ENCODE measurements around the gene LUZP1. TPM values are rescaled to one million over a fixed set of nuclear protein-coding genes. Genes with fewer than 3 reads are reported as not detected.

LUZP1 gene
- total and polyA plus RNA-seq, 10 of the 15 experiments (the other 5 are each of a cell fraction or from before 2014, with no cell fraction given), result 11.3 to 28.2 (median 17.3) TPM

DNA sequence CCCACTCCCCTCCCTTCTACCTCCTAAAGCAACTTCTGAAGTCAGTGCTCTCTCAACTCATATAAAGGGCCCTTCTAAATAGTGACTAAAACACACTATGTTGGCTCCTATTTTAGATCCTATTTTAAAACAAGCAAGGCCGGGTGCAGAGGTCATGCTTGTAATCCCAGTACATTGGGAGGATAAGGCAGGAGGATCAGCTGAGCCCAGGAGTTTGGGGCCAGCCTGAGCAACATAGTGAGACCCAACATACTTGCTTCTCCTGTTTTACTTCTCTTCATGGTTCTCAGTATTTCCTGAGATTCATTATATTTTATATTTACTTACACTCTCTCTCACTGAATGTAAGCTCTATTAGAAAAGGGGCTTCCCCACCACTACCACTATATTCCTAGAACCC lies 42.5 kb downstream of the LUZP1 start (continued):
- no peak for TF ChIP-seq SRF (IDR thresholded peaks at IDR 0.05; ENCODE audit: low read depth in 2 of 2, low read length in 2 of 2)

DNA sequence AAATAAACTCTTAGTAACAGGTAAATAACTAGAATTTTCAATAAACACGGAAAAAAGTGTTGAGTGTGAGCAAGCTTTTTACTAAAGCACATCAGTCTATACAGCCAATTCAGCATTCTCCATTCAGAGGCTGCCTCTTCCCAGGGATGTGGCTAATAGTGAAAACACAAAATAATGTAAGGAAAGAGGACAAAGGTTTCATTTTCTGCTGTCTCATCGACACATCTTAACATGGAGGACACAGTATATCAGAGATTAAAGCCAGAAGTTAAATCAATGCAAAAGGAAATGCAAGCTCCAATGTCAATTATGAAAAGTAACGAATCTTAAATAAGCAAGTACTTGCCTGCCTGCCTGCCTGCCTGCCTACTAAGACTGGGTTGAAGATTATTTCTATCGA lies 43.2 kb downstream of the LUZP1 start:
- FAIRE-seq (no peak), DNase-seq (ENCODE audit: low read depth, low spot score) (no peak), ATAC-seq (no peak)
- H3K4me1 ChIP-seq (ENCODE audit: control insufficient read depth, insufficient read depth, low read length), result peaks cover 18% of the 10 kb centered on the region
- no peaks in the 10 kb centered on the region for H3K9me3 ChIP-seq (replicated peaks; ENCODE audit: control insufficient read depth, insufficient read depth, low read length)
- 96% methylated on average over 4 of the region's 4 CpGs for WGBS (ENCODE audit: insufficient coverage, insufficient replicate concordance, low lambda C conversion rate, missing lambda C conversion rate)
- H3K36me3 ChIP-seq (ENCODE audit: control insufficient read depth in 2 of 2, insufficient read depth in 2 of 2, low read length in 1 of 2), result no peaks in the 10 kb centered on the region
- POLR2A ChIA-PET, result interaction anchor here (0.5 to 1.3 kb wide), 3 partner anchors 25 to 41 kb away, joined by 3 to 5 read pairs (median 3); no protein-coding TSS in a partner anchor
- CTCF ChIA-PET, result interaction anchor here (1.4 to 2.4 kb wide), 2 partner anchors 26 to 58 kb away, joined by 6 to 9 read pairs; no protein-coding TSS in a partner anchor
- no peak overlapping the region for H3K27ac ChIP-seq (ENCODE audit: control insufficient read depth, insufficient read depth)
- H3K79me2 ChIP-seq (ENCODE audit: control insufficient read depth, insufficient read depth, low read length), result peaks cover 10% of the 10 kb centered on the region
- no peak overlapping the region for H3K9ac ChIP-seq (ENCODE audit: control insufficient read depth, insufficient read depth, low read length)
- in situ Hi-C loops (cut with MboI), result no loop called here
- intact Hi-C loops (cut with micrococcal nuclease; ENCODE audit: unreplicated experiment), result no loop called here
- H4K20me1 ChIP-seq (ENCODE audit: control insufficient read depth, insufficient read depth), result no peaks in the 10 kb centered on the region
- no peak overlapping the region for H3K4me3 ChIP-seq
- SMC1A ChIA-PET (ENCODE audit: uncharacterized antibody, unreplicated experiment), result interaction anchor here (1.4 to 17.6 kb wide), 4 partner anchors 10 to 49 kb away, joined by 3 to 188 read pairs (median 5); no protein-coding TSS in a partner anchor
- no peaks in the 10 kb centered on the region for H3K27me3 ChIP-seq (replicated peaks in 1 of 2; ENCODE audit: control insufficient read depth in 2 of 2, insufficient read depth in 2 of 2, low read length in 1 of 2)
- no peak overlapping the region for H2AFZ ChIP-seq (ENCODE audit: control insufficient read depth, low read depth, low read length)
- no peak overlapping the region for H3K4me2 ChIP-seq (ENCODE audit: control insufficient read depth, insufficient read depth)
- no TSS peak for BruUV-seq (replicated peaks)
- RAD21 ChIA-PET (ENCODE audit: unreplicated experiment), result interaction anchor here (1.1 kb wide), 1 partner anchor 26 kb away, joined by 4 read pairs; no protein-coding TSS in a partner anchor
- TF ChIP-seq CBX3 (IDR thresholded peaks at IDR 0.05; ENCODE audit: borderline replicate concordance, low read depth), result no peak
- no peak for TF ChIP-seq NR2C1 (IDR thresholded peaks at IDR 0.05)
- TF ChIP-seq, protein P1, sequence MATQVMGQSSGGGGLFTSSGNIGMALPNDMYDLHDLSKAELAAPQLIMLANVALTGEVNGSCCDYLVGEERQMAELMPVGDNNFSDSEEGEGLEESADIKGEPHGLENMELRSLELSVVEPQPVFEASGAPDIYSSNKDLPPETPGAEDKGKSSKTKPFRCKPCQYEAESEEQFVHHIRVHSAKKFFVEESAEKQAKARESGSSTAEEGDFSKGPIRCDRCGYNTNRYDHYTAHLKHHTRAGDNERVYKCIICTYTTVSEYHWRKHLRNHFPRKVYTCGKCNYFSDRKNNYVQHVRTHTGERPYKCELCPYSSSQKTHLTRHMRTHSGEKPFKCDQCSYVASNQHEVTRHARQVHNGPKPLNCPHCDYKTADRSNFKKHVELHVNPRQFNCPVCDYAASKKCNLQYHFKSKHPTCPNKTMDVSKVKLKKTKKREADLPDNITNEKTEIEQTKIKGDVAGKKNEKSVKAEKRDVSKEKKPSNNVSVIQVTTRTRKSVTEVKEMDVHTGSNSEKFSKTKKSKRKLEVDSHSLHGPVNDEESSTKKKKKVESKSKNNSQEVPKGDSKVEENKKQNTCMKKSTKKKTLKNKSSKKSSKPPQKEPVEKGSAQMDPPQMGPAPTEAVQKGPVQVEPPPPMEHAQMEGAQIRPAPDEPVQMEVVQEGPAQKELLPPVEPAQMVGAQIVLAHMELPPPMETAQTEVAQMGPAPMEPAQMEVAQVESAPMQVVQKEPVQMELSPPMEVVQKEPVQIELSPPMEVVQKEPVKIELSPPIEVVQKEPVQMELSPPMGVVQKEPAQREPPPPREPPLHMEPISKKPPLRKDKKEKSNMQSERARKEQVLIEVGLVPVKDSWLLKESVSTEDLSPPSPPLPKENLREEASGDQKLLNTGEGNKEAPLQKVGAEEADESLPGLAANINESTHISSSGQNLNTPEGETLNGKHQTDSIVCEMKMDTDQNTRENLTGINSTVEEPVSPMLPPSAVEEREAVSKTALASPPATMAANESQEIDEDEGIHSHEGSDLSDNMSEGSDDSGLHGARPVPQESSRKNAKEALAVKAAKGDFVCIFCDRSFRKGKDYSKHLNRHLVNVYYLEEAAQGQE (IDR thresholded peaks at IDR 0.05; ENCODE audit: low read depth, low read length), result no peak
- no peak for TF ChIP-seq ZNF207 (IDR thresholded peaks at IDR 0.05; ENCODE audit: borderline replicate concordance)
- TF ChIP-seq, protein P2, sequence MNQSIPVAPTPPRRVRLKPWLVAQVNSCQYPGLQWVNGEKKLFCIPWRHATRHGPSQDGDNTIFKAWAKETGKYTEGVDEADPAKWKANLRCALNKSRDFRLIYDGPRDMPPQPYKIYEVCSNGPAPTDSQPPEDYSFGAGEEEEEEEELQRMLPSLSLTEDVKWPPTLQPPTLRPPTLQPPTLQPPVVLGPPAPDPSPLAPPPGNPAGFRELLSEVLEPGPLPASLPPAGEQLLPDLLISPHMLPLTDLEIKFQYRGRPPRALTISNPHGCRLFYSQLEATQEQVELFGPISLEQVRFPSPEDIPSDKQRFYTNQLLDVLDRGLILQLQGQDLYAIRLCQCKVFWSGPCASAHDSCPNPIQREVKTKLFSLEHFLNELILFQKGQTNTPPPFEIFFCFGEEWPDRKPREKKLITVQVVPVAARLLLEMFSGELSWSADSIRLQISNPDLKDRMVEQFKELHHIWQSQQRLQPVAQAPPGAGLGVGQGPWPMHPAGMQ (IDR thresholded peaks at IDR 0.05; ENCODE audit: borderline replicate concordance), result no peak
- TF ChIP-seq HCFC1 (IDR thresholded peaks at IDR 0.05; ENCODE audit: low read length), result no peak
- no peak for TF ChIP-seq SIX5 (IDR thresholded peaks at IDR 0.05; ENCODE audit: low read depth, low read length, severe bottlenecking)
- no peak for TF ChIP-seq BHLHE40 (IDR thresholded peaks at IDR 0.05; ENCODE audit: borderline replicate concordance in 1 of 2, low read depth in 2 of 2, low read length in 1 of 2)
- TF ChIP-seq, protein P3, sequence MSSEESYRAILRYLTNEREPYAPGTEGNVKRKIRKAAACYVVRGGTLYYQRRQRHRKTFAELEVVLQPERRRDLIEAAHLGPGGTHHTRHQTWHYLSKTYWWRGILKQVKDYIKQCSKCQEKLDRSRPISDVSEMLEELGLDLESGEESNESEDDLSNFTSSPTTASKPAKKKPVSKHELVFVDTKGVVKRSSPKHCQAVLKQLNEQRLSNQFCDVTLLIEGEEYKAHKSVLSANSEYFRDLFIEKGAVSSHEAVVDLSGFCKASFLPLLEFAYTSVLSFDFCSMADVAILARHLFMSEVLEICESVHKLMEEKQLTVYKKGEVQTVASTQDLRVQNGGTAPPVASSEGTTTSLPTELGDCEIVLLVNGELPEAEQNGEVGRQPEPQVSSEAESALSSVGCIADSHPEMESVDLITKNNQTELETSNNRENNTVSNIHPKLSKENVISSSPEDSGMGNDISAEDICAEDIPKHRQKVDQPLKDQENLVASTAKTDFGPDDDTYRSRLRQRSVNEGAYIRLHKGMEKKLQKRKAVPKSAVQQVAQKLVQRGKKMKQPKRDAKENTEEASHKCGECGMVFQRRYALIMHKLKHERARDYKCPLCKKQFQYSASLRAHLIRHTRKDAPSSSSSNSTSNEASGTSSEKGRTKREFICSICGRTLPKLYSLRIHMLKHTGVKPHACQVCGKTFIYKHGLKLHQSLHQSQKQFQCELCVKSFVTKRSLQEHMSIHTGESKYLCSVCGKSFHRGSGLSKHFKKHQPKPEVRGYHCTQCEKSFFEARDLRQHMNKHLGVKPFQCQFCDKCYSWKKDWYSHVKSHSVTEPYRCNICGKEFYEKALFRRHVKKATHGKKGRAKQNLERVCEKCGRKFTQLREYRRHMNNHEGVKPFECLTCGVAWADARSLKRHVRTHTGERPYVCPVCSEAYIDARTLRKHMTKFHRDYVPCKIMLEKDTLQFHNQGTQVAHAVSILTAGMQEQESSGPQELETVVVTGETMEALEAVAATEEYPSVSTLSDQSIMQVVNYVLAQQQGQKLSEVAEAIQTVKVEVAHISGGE (CRISPR knock-in tag; IDR thresholded peaks at IDR 0.05), result no peak
- TF ChIP-seq, protein P4, sequence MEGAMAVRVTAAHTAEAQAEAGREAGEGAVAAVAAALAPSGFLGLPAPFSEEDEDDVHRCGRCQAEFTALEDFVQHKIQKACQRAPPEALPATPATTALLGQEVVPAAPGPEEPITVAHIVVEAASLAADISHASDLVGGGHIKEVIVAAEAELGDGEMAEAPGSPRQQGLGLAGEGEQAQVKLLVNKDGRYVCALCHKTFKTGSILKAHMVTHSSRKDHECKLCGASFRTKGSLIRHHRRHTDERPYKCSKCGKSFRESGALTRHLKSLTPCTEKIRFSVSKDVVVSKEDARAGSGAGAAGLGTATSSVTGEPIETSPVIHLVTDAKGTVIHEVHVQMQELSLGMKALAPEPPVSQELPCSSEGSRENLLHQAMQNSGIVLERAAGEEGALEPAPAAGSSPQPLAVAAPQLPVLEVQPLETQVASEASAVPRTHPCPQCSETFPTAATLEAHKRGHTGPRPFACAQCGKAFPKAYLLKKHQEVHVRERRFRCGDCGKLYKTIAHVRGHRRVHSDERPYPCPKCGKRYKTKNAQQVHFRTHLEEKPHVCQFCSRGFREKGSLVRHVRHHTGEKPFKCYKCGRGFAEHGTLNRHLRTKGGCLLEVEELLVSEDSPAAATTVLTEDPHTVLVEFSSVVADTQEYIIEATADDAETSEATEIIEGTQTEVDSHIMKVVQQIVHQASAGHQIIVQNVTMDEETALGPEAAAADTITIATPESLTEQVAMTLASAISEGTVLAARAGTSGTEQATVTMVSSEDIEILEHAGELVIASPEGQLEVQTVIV (IDR thresholded peaks at IDR 0.05; ENCODE audit: borderline replicate concordance, partially characterized antibody), result no peak

Measured in GM12878 (cell line).